SK-N-SH (cell line): ENCODE results near the gene STK32A. TPM values are rescaled to one million over a fixed set of nuclear protein-coding genes. Genes with fewer than 3 reads are reported as not detected.

Experiments
- CTCF ChIA-PET: fragments of 300-600, 350-600 bp; formaldehyde crosslinking; extraction: SDS; loops from one replicate; lab custom pipeline; 2021; lab: Yijun Ruan, JAX
- POLR2A ChIA-PET: fragments of 350-600 bp; sonication (Branson Sonifier 250); formaldehyde crosslinking; extraction: SDS; loops from one replicate; lab custom pipeline; 2020; ENCODE audit warnings: antibody characterized with exemption, inconsistent platforms; lab: Yijun Ruan, JAX
- DNase-seq: peaks from one replicate; pipeline ENCODE4 v3.0.0; 2012
- H2AFZ ChIP-seq: fragments of 200-600 bp; sonication (generic); 2 replicates; pipeline ENCODE4 v1.8.1; 2016; ENCODE audit warnings: antibody characterized with exemption, mild to moderate bottlenecking, low read depth
- H3F3A ChIP-seq: fragments of 200-600 bp; sonication (generic); replicated peaks from 2 replicates; pipeline ENCODE3; 2016; ENCODE audit warnings: antibody characterized with exemption, mild to moderate bottlenecking; ENCODE audit not compliant: insufficient read depth
- H3K27ac ChIP-seq, 2 experiments: fragments of 200-500 bp in 1 of 2; fragments of 200-600 bp in 1 of 2; sonication (Bioruptor generic) in 1 of 2; sonication (generic), shearing (Covaris generic) in 1 of 2; 2 replicates each; pipeline versions ENCODE4 v1.5.1 to v1.6.1; 2014 to 2016; ENCODE audit warnings: low read depth in 2 of 2, inconsistent platforms in 1 of 2, low read length in 1 of 2, mild to moderate bottlenecking in 1 of 2, mixed read lengths in 1 of 2
- H3K27me3 ChIP-seq: fragments of 200-600 bp; sonication (generic), shearing (Covaris generic); 2 replicates; pipeline ENCODE4 v1.6.1; 2016; ENCODE audit warnings: mixed run types; ENCODE audit not compliant: insufficient read depth
- H3K36me3 ChIP-seq, 2 experiments: fragments of 200-500 bp in 1 of 2; fragments of 200-600 bp in 1 of 2; sonication (Bioruptor generic) in 1 of 2; sonication (generic) in 1 of 2; replicated peaks in 1 of 2; 2 replicates each; pipeline versions ENCODE3 to v1.5.1; 2014 to 2016; ENCODE audit warnings: low read length in 1 of 2, mild to moderate bottlenecking in 1 of 2; ENCODE audit not compliant: insufficient read depth in 2 of 2, control insufficient read depth in 1 of 2
- H3K4me1 ChIP-seq, 2 experiments: fragments of 200-500 bp in 1 of 2; fragments of 200-600 bp in 1 of 2; sonication (Bioruptor generic) in 1 of 2; sonication (generic), shearing (Covaris generic) in 1 of 2; 2 replicates each; pipeline versions ENCODE4 v1.5.1 to v1.6.1; 2014 to 2016; ENCODE audit warnings: low read depth in 1 of 2, low read length in 1 of 2, mixed run types in 1 of 2; ENCODE audit not compliant: insufficient read depth in 2 of 2, control insufficient read depth in 1 of 2
- H3K4me2 ChIP-seq: fragments of 200-600 bp; sonication (generic), shearing (Covaris generic); 2 replicates; pipeline ENCODE4 v1.6.1; 2017; ENCODE audit warnings: mixed run types
- H3K4me3 ChIP-seq, 2 experiments: fragments of 200-500 bp in 1 of 2; fragments of 200-600 bp in 1 of 2; sonication (Bioruptor generic) in 1 of 2; sonication (generic), shearing (Covaris generic) in 1 of 2; 2 replicates each; pipeline versions ENCODE4 v1.5.1 to v1.8.1; 2014 to 2016; ENCODE audit warnings: low read depth in 2 of 2, inconsistent platforms in 1 of 2, low read length in 1 of 2, mild to moderate bottlenecking in 1 of 2, mixed read lengths in 1 of 2, moderate library complexity in 1 of 2
- H3K79me2 ChIP-seq: fragments of 200-600 bp; sonication (generic); 2 replicates; pipeline ENCODE4 v1.8.1; 2017; ENCODE audit warnings: mild to moderate bottlenecking; ENCODE audit not compliant: insufficient read depth
- H3K9ac ChIP-seq: fragments of 200-600 bp; sonication (generic); 2 replicates; pipeline ENCODE4 v1.6.1; 2017; ENCODE audit warnings: mixed run types
- H3K9me2 ChIP-seq: fragments of 200-600 bp; sonication (generic); 2 replicates; pipeline ENCODE4 v1.6.1; 2017; ENCODE audit warnings: mixed run types
- H3K9me3 ChIP-seq: fragments of 200-600 bp; sonication (generic); 2 replicates; pipeline ENCODE4 v1.6.1; 2017; ENCODE audit warnings: mixed run types, mild to moderate bottlenecking, moderate library complexity
- H4K20me1 ChIP-seq: fragments of 200-600 bp; sonication (generic); 2 replicates; pipeline ENCODE4 v1.6.1; 2017; ENCODE audit warnings: mild to moderate bottlenecking, mixed run types; ENCODE audit not compliant: insufficient read depth
- CHD2 ChIP-seq: fragments of 150-350 bp; IDR thresholded peaks from 2 replicates; pipeline ENCODE4 v1.6.1; 2018; ENCODE audit warnings: low read length; ENCODE audit not compliant: partially characterized antibody
- CTCF ChIP-seq: fragments of 200-600 bp; sonication (generic); IDR thresholded peaks from 2 replicates; pipeline ENCODE4 v1.6.1; 2017; ENCODE audit warnings: antibody characterized with exemption, mild to moderate bottlenecking, moderate library complexity
- ELF1 ChIP-seq: IDR thresholded peaks from 2 replicates; pipeline ENCODE4 v1.4.0; 2012
- EZH2phosphoT487 ChIP-seq: fragments of 200-600 bp; sonication (generic); IDR thresholded peaks from 2 replicates; pipeline ENCODE4 v1.6.1; 2017; ENCODE audit warnings: low read depth, mixed run types, mild to moderate bottlenecking, antibody characterized with exemption, moderate library complexity, borderline replicate concordance
- FOXJ3 ChIP-seq: sonication (generic); formaldehyde crosslinking; IDR thresholded peaks from 2 replicates; pipeline ENCODE4 v1.5.1; 2020; ENCODE audit warnings: mild to moderate bottlenecking, missing genetic modification reagents
- GABPA ChIP-seq: IDR thresholded peaks from 2 replicates; pipeline ENCODE4 v1.4.0; 2012; ENCODE audit warnings: low read depth, mild to moderate bottlenecking
- GATA2 ChIP-seq: sonication (generic); formaldehyde crosslinking; IDR thresholded peaks from 2 replicates; pipeline ENCODE4 v1.5.0; 2020; ENCODE audit warnings: mild to moderate bottlenecking, missing genetic modification reagents
- IRF3 ChIP-seq: fragments of 150-350 bp; IDR thresholded peaks from 2 replicates; pipeline ENCODE4 v1.6.1; 2016; ENCODE audit warnings: mild to moderate bottlenecking, low read depth, low read length
- JUND ChIP-seq: IDR thresholded peaks from 2 replicates; pipeline ENCODE4 v1.4.0; 2012
- MEF2A ChIP-seq: IDR thresholded peaks from 2 replicates; pipeline ENCODE4 v1.4.0; 2012; ENCODE audit warnings: low read depth, borderline replicate concordance
- MXI1 ChIP-seq: IDR thresholded peaks from 2 replicates; pipeline ENCODE4 v1.6.1; 2012; ENCODE audit warnings: mild to moderate bottlenecking, low read depth, low read length, improper control_type of control experiment
- NFIC ChIP-seq: IDR thresholded peaks from 2 replicates; pipeline ENCODE4 v1.4.0; 2012; ENCODE audit warnings: borderline replicate concordance
- NRF1 ChIP-seq: IDR thresholded peaks from 2 replicates; pipeline ENCODE4 v1.6.1; 2012; ENCODE audit warnings: low read depth, mild to moderate bottlenecking, low read length
- PBX3 ChIP-seq: IDR thresholded peaks from 2 replicates; pipeline ENCODE4; 2012
- POLR2AphosphoS5 ChIP-seq: IDR thresholded peaks from 2 replicates; pipeline ENCODE4 v1.6.1; 2012; ENCODE audit warnings: low read depth, low read length
- RAD21 ChIP-seq: IDR thresholded peaks from 2 replicates; pipeline ENCODE4 v1.6.1; 2012; ENCODE audit warnings: mild to moderate bottlenecking, low read length
- RCOR1 ChIP-seq: fragments of 150-350 bp; IDR thresholded peaks from 2 replicates; pipeline ENCODE4 v1.6.1; 2017; ENCODE audit warnings: antibody characterized with exemption, low read length
- REST ChIP-seq: IDR thresholded peaks from 2 replicates; pipeline ENCODE4 v1.6.1; 2012; ENCODE audit warnings: mild to moderate bottlenecking, low read depth, low read length, moderate library complexity
- SIN3A ChIP-seq: IDR thresholded peaks from 2 replicates; pipeline ENCODE4 v1.6.1; 2012; ENCODE audit warnings: low read depth, mild to moderate bottlenecking, low read length, moderate library complexity, borderline replicate concordance
- SMC3 ChIP-seq: IDR thresholded peaks from 2 replicates; pipeline ENCODE4 v1.6.1; 2012; ENCODE audit warnings: low read depth, low read length, improper control_type of control experiment
- TAF1 ChIP-seq: IDR thresholded peaks from 2 replicates; pipeline ENCODE4 v1.6.1; 2012; ENCODE audit warnings: low read depth, mild to moderate bottlenecking, low read length, moderate library complexity, borderline replicate concordance
- TEAD4 ChIP-seq: IDR thresholded peaks from 2 replicates; pipeline ENCODE4 v1.4.0; 2012; ENCODE audit warnings: mild to moderate bottlenecking, borderline replicate concordance; ENCODE audit not compliant: insufficient read depth
- USF1 ChIP-seq: IDR thresholded peaks from 2 replicates; pipeline ENCODE4 v1.4.0; 2012; ENCODE audit warnings: low read depth, borderline replicate concordance
- USF2 ChIP-seq: fragments of 150-350 bp; IDR thresholded peaks from 2 replicates; pipeline ENCODE4 v1.6.1; 2017; ENCODE audit warnings: antibody characterized with exemption, low read length, low read depth, borderline replicate concordance
- WGBS: methylation state at CpG from one replicate; pipeline ENCODE4 v1.1.6; 2017; ENCODE audit warnings: low lambda C conversion rate; 5-methylcytosine and 5-hydroxymethylcytosine counted together
- polyA plus RNA-seq, 3 experiments: library from polyadenylated mRNA; depleted of rRNA; stranded (reverse); fragments of >200 nt; gene quantifications; 2 replicates each; pipeline ENCODE4 v1.2.3, GENCODE V29; 2012

STK32A gene
- polyA plus RNA-seq, 1 of the 3 experiments (the other 2 are of a cell fraction) = 0.20 TPM

GRCh38 chr5:147398860-147399259 lies 164.0 kb downstream of the STK32A start:
- ChIA-PET CTCF (no interaction called here), POLR2A (no interaction called here)
- Histone ChIP-seq H3K27me3 (no peaks in the 10 kb centered on the region), H3K79me2 (no peaks in the 10 kb centered on the region), H3K27ac (peak overlapping the region in 1 of 2 experiments; percentile 68; a peak in 2 of 4 replicates), H3K36me3 (peaks cover 82 to 89% of the 10 kb centered on the region in 2 experiments), H3K9me3 (no peaks in the 10 kb centered on the region), H3K4me3 (no peak overlapping the region), H2AFZ (no peak overlapping the region), H3K9me2 (no peaks in the 10 kb centered on the region), H3K4me2 (no peak overlapping the region), H3K9ac (no peak overlapping the region), H3F3A (peaks cover 14% of the 10 kb centered on the region), H4K20me1 (no peaks in the 10 kb centered on the region; the same call in 1 of the 2 replicates), H3K4me1 (peaks cover 9 to 18% of the 10 kb centered on the region in 2 experiments)
- DNase-seq = peak; percentile 72
- WGBS = 69% methylated on average over 9 of the region's 9 CpGs
- TF ChIP-seq FOXJ3 (CRISPR knock-in tag) = no peak
- no peak for TF ChIP-seq EZH2phosphoT487
- no peak for TF ChIP-seq ELF1
- TF ChIP-seq TEAD4 = no peak
- TF ChIP-seq CTCF = no peak
- no peak for TF ChIP-seq NRF1
- TF ChIP-seq MEF2A = no peak
- no peak for TF ChIP-seq JUND
- peak; percentile 49 for TF ChIP-seq CHD2
- no peak for TF ChIP-seq SIN3A
- TF ChIP-seq RAD21 = no peak
- no peak for TF ChIP-seq IRF3
- TF ChIP-seq SMC3 = no peak
- TF ChIP-seq TAF1 = no peak
- no peak for TF ChIP-seq USF2
- no peak for TF ChIP-seq MXI1
- no peak; the same call in 1 of the 2 replicates for TF ChIP-seq PBX3
- TF ChIP-seq GABPA = no peak
- TF ChIP-seq NFIC = no peak
- TF ChIP-seq POLR2AphosphoS5 = peak; percentile 38; the same call in 1 of the 2 replicates
- TF ChIP-seq GATA2 (CRISPR knock-in tag) = peak; percentile 58
- no peak for TF ChIP-seq USF1
- peak; percentile 54; the same call in 1 of the 2 replicates for TF ChIP-seq RCOR1
- no peak for TF ChIP-seq REST
